GM21360 (cell line): ENCODE data around the gene RAD9B.
"Not testable (repeated sequence)": the region's sequence is repeated elsewhere in the genome, so short reads cannot be mapped to it uniquely, and the experiment has no call there.

Experiments
- ATAC-seq: cut with Tn5 transposase; IDR thresholded peaks from one replicate; pipeline ENCODE4 v1.9.1; 2021; ENCODE audit warnings: mild to moderate bottlenecking, moderate library complexity; ENCODE audit not compliant: unreplicated experiment

The RAD9B gene

GRCh38 chr12:110501752-110502738 is at the start of gene RAD9B, which contains the start of gene VPS29:
RAD9B (plus strand) TSS chr12:110502331; CDS start chr12:110502338, 7 bp downstream.
VPS29 (minus strand) TSS chr12:110502111; CDS start chr12:110502051, 60 bp downstream.
- peak; percentile 90 for ATAC-seq

- no peak for ATAC-seq
Measured at GRCh38 chr12:110453569-110454296, 48.4 kb upstream of the RAD9B start.

GRCh38 chr12:110458756-110459155 is 43.4 kb upstream of the RAD9B start:
- no peak for ATAC-seq

GRCh38 chr12:110461189-110461588 is 40.9 kb upstream of the RAD9B start:
- not testable (repeated sequence) for ATAC-seq

GRCh38 chr12:110465024-110465423 is 37.1 kb upstream of the RAD9B start:
- ATAC-seq = no peak

GRCh38 chr12:110465765-110466164 is 36.4 kb upstream of the RAD9B start:
- not testable (repeated sequence) for ATAC-seq

- no peak for ATAC-seq
Measured at GRCh38 chr12:110466791-110467190, 35.3 kb upstream of the RAD9B start.

- no peak for ATAC-seq
Measured at GRCh38 chr12:110467847-110468213, 34.3 kb upstream of the RAD9B start.

- peak; percentile 69 for ATAC-seq
Measured at GRCh38 chr12:110468214-110469048, 33.7 kb upstream of the RAD9B start, which contains the start of the genes FAM216A and GPN3. FAM216A (plus strand) TSS chr12:110468845; CDS start chr12:110468876, 31 bp downstream. GPN3 (minus strand) TSS chr12:110468257; CDS start chr12:110468203, 54 bp downstream.

- no peak for ATAC-seq
Measured at GRCh38 chr12:110475426-110475825, 26.7 kb upstream of the RAD9B start.

- no peak for ATAC-seq
Measured at GRCh38 chr12:110498984-110499706, 3.0 kb upstream of the RAD9B start.

GRCh38 chr12:110501399-110501751 is 756 bp upstream of the RAD9B start:
- peak; percentile 10 for ATAC-seq

GRCh38 chr12:110503432-110503831 is 1.3 kb downstream of the RAD9B start:
- no peak for ATAC-seq

- no peak for ATAC-seq
Measured at GRCh38 chr12:110505332-110505731, 3.2 kb downstream of the RAD9B start.

GRCh38 chr12:110508071-110508586 is 6.0 kb downstream of the RAD9B start:
- no peak for ATAC-seq

GRCh38 chr12:110513842-110514241 is 11.7 kb downstream of the RAD9B start:
- ATAC-seq = no peak

GRCh38 chr12:110514363-110514762 is 12.2 kb downstream of the RAD9B start:
- ATAC-seq = no peak

GRCh38 chr12:110516995-110517394 is 14.9 kb downstream of the RAD9B start:
- ATAC-seq = no peak

GRCh38 chr12:110518014-110518413 is 15.9 kb downstream of the RAD9B start:
- not testable (repeated sequence) for ATAC-seq
